Activated T-helper 17 cell treated with anti-CD3 and anti-CD28 coated beads, Interleukin-2, amount 50 U/mL, for 72 hours (primary cell): ENCODE data around the gene LCAT. TPM values are rescaled to one million over a fixed set of nuclear protein-coding genes. Genes with fewer than 3 reads are reported as not detected.
A peak's percentile ranks its signal among the peaks of the same experiment; 100 is the strongest.

Experiments used
- ATAC-seq: fragments of 150-1000 bp; cut with Tn5 transposase; replicated peaks from 2 replicates; pipeline ENCODE4 v1.10.0; 2021; ENCODE audit warnings: mild to moderate bottlenecking, moderate library complexity
- H3K27ac Mint-ChIP-seq: one replicate; pipeline ENCODE4 v1.8.0; 2022; ENCODE audit warnings: mixed read lengths
- H3K27me3 Mint-ChIP-seq: one replicate; pipeline ENCODE4 v1.8.0; 2022; ENCODE audit warnings: mixed read lengths
- H3K36me3 Mint-ChIP-seq: one replicate; pipeline ENCODE4 v1.8.0; 2022; ENCODE audit warnings: low read depth, mild to moderate bottlenecking, mixed read lengths
- H3K4me1 Mint-ChIP-seq: one replicate; pipeline ENCODE4 v1.8.0; 2022; ENCODE audit warnings: mixed read lengths
- H3K4me3 Mint-ChIP-seq: one replicate; pipeline ENCODE4 v1.8.0; 2022; ENCODE audit warnings: mild to moderate bottlenecking, mixed read lengths
- H3K9me3 Mint-ChIP-seq: one replicate; pipeline ENCODE4 v1.8.0; 2022; ENCODE audit warnings: mixed read lengths
- total RNA-seq, 2 donors: library from RNA; stranded (reverse); gene quantifications; one replicate each; pipeline ENCODE4 v1.2.3, GENCODE V29; 2022

LCAT gene
- total RNA-seq, 2 donors from 2014 or later: 15.0 to 19.1 TPM

DNA sequence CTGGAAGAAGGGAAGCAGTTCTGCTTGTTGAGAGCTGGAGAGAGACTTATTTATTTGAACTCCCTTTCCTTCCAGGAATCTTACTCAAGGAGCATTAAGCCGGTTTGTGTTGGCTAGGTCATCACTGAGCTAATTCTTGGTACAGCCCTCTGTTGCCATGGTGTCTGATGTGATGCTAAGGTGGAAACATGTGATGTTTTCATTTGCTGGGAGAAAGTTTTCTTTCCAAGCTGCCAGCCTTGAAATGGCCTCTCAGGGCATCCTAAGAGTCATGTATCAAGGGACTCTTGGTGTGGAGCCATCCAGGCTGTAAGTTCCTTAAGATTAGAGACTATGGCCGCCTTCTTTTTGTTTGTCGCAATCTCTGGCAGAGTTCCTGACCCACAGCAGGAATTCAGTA is 46.7 kb downstream of the LCAT start:
- ATAC-seq: no peak
- Mint-ChIP-seq H3K9me3 (no peaks in the 10 kb centered on the region), H3K27me3 (no peaks in the 10 kb centered on the region)

DNA sequence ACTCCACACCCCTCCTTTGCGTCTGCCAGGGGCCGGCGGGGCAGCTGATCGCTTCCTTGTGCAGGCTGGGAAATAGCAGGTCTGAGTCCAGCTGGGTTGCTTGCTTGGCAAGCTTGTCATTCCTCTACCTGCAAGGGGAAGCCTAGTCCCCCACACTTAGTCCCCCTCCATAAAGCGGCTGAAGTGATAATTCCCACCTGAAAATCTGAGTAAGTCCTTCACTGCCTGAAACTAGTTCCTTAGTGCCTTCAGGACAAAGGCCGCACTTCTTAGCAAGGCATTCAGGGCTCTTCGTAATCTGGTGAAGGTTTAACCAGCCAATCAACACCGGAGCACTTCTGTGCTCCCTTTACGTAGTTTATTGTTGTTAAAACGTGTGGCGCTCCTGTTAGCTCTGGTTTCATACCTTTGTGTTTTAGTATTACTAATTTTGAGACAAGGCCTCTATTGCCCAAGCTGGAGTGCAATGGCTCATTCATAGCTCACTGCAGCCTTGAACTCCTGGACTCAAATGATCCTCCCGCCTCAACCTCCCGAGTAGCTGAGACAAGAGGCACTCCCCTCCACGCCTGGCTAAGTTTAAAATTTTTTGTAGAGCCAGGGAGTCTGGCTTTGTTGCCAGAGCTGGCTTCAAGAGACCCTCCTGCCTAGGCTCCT is 50.0 kb downstream of the LCAT start:
- no peak for ATAC-seq
- no peaks in the 10 kb centered on the region for H3K27me3 Mint-ChIP-seq
- peak overlapping the region; percentile 95 for H3K4me3 Mint-ChIP-seq
- H3K4me1 Mint-ChIP-seq: peaks cover 22% of the 10 kb centered on the region
- H3K9me3 Mint-ChIP-seq: no peaks in the 10 kb centered on the region
- H3K36me3 Mint-ChIP-seq: no peaks in the 10 kb centered on the region
- H3K27ac Mint-ChIP-seq: peak overlapping the region; percentile 96

More for the DNA sequence above, 46.7 kb downstream of the LCAT start:
- peaks cover 26% of the 10 kb centered on the region for H3K4me1 Mint-ChIP-seq
- H3K4me3 Mint-ChIP-seq: no peak overlapping the region
- no peaks in the 10 kb centered on the region for H3K36me3 Mint-ChIP-seq
- no peak overlapping the region for H3K27ac Mint-ChIP-seq

DNA sequence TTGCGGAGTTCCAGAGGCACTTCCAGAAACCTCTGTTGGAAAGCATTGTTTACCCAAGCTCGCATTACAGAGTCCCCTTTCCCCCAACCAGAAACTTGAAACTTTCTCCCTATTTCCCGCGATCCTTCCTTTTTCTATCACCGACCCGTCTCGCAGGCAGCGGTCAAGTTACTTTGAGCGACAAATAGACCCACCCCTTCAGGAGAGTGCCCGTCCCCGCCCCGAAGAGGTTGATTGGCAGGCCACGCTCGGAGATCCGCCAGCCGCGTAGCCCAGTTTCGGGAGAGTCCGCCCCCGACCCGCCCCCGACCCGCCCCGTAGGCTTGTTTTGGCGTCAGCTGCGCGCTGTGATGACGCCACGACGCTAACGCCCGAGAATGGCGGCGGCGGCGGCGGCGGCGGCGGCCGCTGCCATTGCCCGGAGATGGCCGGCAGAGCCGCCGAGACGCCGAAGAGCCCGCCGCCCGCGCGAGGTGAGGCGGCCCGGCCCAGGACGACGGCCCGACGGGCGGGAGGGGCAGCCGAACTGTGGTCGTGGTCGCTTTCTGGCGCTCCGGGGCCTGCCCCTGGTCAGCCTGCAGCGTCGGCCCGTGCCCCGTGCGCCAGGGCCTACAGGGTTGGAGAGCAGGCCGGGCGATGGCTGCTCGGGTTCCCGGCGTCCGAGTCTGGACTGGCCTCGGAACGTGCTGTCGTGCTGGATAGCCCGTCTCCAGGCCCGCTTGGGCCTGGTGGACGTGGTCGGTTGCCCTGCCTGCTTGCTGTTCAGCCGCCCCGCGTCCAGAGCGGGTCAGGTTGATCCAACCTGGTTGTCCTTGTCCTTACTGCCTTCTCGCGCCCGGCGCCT is 50.8 kb downstream of the LCAT start, which contains the start of gene PSKH1:
PSKH1 (plus strand) TSS at position 356 of the 844 bp plus-strand sequence. CDS start 15,496 bp downstream, outside the sequence.
- Mint-ChIP-seq H3K9me3 (no peaks in the 10 kb centered on the region), H3K4me3 (peak within 1 kb of the TSS; percentile 95), H3K27ac (peak within 1 kb of the TSS; percentile 96), H3K4me1 (peaks cover 22% of the 10 kb centered on the region), H3K27me3 (no peaks in the 10 kb centered on the region), H3K36me3 (no peaks in the 10 kb centered on the region)
- peak; percentile 100 for ATAC-seq

DNA sequence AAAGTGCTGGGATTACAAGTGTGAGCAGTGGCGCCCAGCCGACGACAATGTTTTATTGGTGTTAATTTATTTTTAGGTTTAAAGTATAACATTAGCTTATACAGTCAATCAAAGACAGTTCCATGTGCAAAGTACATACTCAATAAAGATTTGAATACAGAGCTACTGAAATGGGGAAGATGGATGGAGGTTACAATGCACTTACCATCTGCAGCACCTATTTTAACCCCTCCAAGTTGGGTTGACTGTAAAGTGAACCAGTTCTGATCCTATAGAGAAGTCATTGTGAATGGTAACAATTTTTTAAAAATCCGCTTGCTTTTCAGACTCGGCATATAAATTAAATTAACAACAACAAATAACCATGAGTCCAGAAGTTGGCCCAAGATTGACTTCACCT is 51.5 kb downstream of the LCAT start:
- peak overlapping the region; percentile 94 for H3K27ac Mint-ChIP-seq
- H3K9me3 Mint-ChIP-seq: no peaks in the 10 kb centered on the region
- no peaks in the 10 kb centered on the region for H3K36me3 Mint-ChIP-seq
- H3K27me3 Mint-ChIP-seq: no peaks in the 10 kb centered on the region
- ATAC-seq: no peak
- H3K4me1 Mint-ChIP-seq: peaks cover 22% of the 10 kb centered on the region
- peak overlapping the region; percentile 95 for H3K4me3 Mint-ChIP-seq

Other genes with a start within 250 kb of the LCAT start
- 10 to 100 TPM; 13.8 to 20.9 TPM for gene GFOD2, start 224.8 kb downstream of the LCAT start, total RNA-seq
- gene RANBP10, start 137.6 kb downstream of the LCAT start, total RNA-seq: 10 to 100 TPM; 18.4 to 21.0 TPM
- under 1 TPM in 1 of 2 donors, not detected in 1; 0.26 TPM for gene TSNAXIP1, start 137.2 kb downstream of the LCAT start, total RNA-seq
- 10 to 100 TPM; 29.9 to 51.6 TPM for gene THAP11, start 101.8 kb downstream of the LCAT start, total RNA-seq
- 100 to 1,000 TPM in 1 of 2 donors, 10 to 100 TPM in 1; 82.9 to 175 TPM for gene NUTF2, start 97.2 kb downstream of the LCAT start, total RNA-seq
- 10 to 100 TPM; 61.4 to 64.2 TPM for gene CENPT, start 96.4 kb downstream of the LCAT start, total RNA-seq
- 100 to 1,000 TPM; 101 to 137 TPM for gene EDC4, start 71.1 kb downstream of the LCAT start, total RNA-seq
- 1 to 10 TPM in 1 of 2 donors, not detected in 1; 1.2 TPM for gene NRN1L, start 59.2 kb downstream of the LCAT start, total RNA-seq
- gene PSKH1, start 50.9 kb downstream of the LCAT start, total RNA-seq: 10 to 100 TPM in 1 of 2 donors, 1 to 10 TPM in 1; 7.5 to 11.8 TPM
- gene CTRL, start 12.3 kb downstream of the LCAT start, total RNA-seq: 1 to 10 TPM; 4.0 to 6.1 TPM
- 100 to 1,000 TPM; 201 to 217 TPM for gene PSMB10, start 7.3 kb downstream of the LCAT start, total RNA-seq
- gene SLC12A4, start 24.5 kb upstream of the LCAT start, total RNA-seq: 10 to 100 TPM; 34.6 to 47.0 TPM
- under 1 TPM in 1 of 2 donors, not detected in 1; 0.19 TPM for gene DPEP3, start 36.4 kb upstream of the LCAT start, total RNA-seq
- 1 to 10 TPM; 2.8 to 7.3 TPM for gene DPEP2, start 55.4 kb upstream of the LCAT start, total RNA-seq
- gene DPEP2NB, start 71.8 kb upstream of the LCAT start, total RNA-seq: not detected
- gene DDX28, start 79.1 kb upstream of the LCAT start, total RNA-seq: 10 to 100 TPM in 1 of 2 donors, 1 to 10 TPM in 1; 7.2 to 18.7 TPM
- gene DUS2, start 79.2 kb upstream of the LCAT start, total RNA-seq: 10 to 100 TPM; 24.6 to 35.0 TPM
- gene NFATC3, start 141.2 kb upstream of the LCAT start, total RNA-seq: 10 to 100 TPM; 71.1 to 78.1 TPM